DOHH2 (cell line): ENCODE data around the gene RARG.

Experiments used
- H3F3A ChIP-seq: fragments of 200-600 bp; sonication (generic), shearing (Covaris generic); 2 replicates; pipeline ENCODE4 v1.6.0; 2016; ENCODE audit warnings: antibody characterized with exemption, mild to moderate bottlenecking; ENCODE audit not compliant: control insufficient read depth, insufficient read depth
- H3K27ac ChIP-seq: fragments of 200-600 bp; sonication (generic); 2 replicates; pipeline ENCODE4 v1.5.1; 2014; ENCODE audit warnings: low read depth, mild to moderate bottlenecking, low read length, moderate library complexity
- H3K27me3 ChIP-seq: fragments of 200-600 bp; sonication (generic); 2 replicates; pipeline ENCODE4 v1.6.1; 2014; ENCODE audit warnings: mild to moderate bottlenecking, low read length, mixed read lengths; ENCODE audit not compliant: control insufficient read depth
- H3K36me3 ChIP-seq: fragments of 200-600 bp; sonication (generic); 2 replicates; pipeline ENCODE4 v1.6.1; 2014; ENCODE audit warnings: mild to moderate bottlenecking, low read length, moderate library complexity, mixed read lengths; ENCODE audit not compliant: control insufficient read depth
- H3K4me1 ChIP-seq: fragments of 200-600 bp; sonication (generic); 2 replicates; pipeline ENCODE4 v1.6.1; 2014; ENCODE audit warnings: mild to moderate bottlenecking, low read length, mixed read lengths; ENCODE audit not compliant: control insufficient read depth
- H3K4me2 ChIP-seq: fragments of 200-600 bp; sonication (generic); 2 replicates; pipeline ENCODE4 v1.6.0; 2014; ENCODE audit warnings: mild to moderate bottlenecking, low read length, moderate library complexity
- H3K4me3 ChIP-seq: fragments of 200-600 bp; sonication (generic); 2 replicates; pipeline ENCODE4 v1.5.1; 2014; ENCODE audit warnings: mild to moderate bottlenecking, low read length, mixed read lengths
- H3K79me2 ChIP-seq: fragments of 200-600 bp; sonication (generic); 2 replicates; pipeline ENCODE4 v1.6.1; 2014; ENCODE audit warnings: mild to moderate bottlenecking, low read length, mixed read lengths; ENCODE audit not compliant: control insufficient read depth
- H3K9me2 ChIP-seq: fragments of 200-600 bp; sonication (generic); replicated peaks from 2 replicates; pipeline ENCODE4 v1.6.1; 2014; ENCODE audit warnings: mild to moderate bottlenecking, low read length, mixed read lengths; ENCODE audit not compliant: control insufficient read depth
- H3K9me3 ChIP-seq: fragments of 200-600 bp; sonication (generic); 2 replicates; pipeline ENCODE4 v1.6.1; 2014; ENCODE audit warnings: antibody characterized with exemption, low read length, mixed read lengths; ENCODE audit not compliant: control insufficient read depth, insufficient read depth
- H4K20me1 ChIP-seq: fragments of 200-600 bp; sonication (generic); 2 replicates; pipeline ENCODE4 v1.6.0; 2014; ENCODE audit warnings: low read depth, mild to moderate bottlenecking, antibody characterized with exemption, low read length, moderate library complexity; ENCODE audit not compliant: control insufficient read depth, insufficient read depth
- CTCF ChIP-seq: fragments of 200-600 bp; sonication (generic); IDR thresholded peaks from one replicate; pipeline ENCODE4 v1.5.1; 2014; ENCODE audit warnings: antibody characterized with exemption, mild to moderate bottlenecking, low read depth, low read length; ENCODE audit not compliant: poor library complexity, severe bottlenecking
- EZH2phosphoT487 ChIP-seq: fragments of 200-600 bp; sonication (generic); IDR thresholded peaks from 2 replicates; pipeline ENCODE4 v1.6.1; 2017; ENCODE audit warnings: borderline replicate concordance, mild to moderate bottlenecking, antibody characterized with exemption, low read length, moderate library complexity, mixed read lengths

RARG gene

DNA sequence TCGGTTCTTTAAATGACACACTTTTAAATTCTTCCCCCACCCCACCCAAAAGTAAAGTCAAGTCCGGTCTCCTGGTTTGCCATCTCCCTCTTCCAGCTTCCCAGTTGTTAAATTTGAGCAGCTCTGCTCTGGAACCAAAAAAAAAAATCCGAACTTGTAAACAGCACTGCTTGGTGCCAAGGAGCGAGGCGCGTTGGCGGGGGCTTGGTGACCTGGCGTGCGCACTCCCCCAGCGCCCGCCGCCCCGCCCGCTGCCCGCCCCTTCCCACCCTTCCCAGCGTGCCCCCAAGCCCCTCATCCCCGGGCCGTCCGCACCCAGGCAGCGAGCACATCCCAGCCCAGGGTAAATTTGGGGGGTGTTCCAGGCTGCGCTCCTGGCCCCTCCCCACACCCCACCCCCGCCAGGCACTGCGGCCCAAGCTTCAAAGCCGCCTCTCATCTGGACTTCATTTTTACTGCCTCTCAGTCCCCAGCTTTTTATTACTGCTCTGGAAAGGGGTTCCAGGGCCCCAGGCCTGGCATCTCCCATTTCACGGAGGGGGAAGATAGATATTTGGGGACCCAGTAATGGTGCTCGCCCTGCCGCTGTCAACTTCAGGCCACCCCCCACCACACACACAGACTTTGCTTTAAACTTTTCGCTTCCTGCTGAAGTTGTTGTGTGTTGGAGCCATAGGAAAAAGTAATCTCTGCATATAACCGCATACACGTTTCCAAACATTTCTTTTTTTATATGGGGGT lies 13.3 kb downstream of the RARG start:
- no peaks in the 10 kb centered on the region for H3K79me2 ChIP-seq
- no peak for TF ChIP-seq EZH2phosphoT487
- no peak for TF ChIP-seq CTCF
- no peaks in the 10 kb centered on the region for H3K9me3 ChIP-seq
- H3K4me3 ChIP-seq = peak overlapping the region; percentile 87; the same call in 1 of the 2 replicates
- H3K27me3 ChIP-seq = peaks cover 9% of the 10 kb centered on the region
- no peaks in the 10 kb centered on the region for H3K9me2 ChIP-seq
- H4K20me1 ChIP-seq = no peaks in the 10 kb centered on the region
- H3K27ac ChIP-seq = no peak overlapping the region
- peaks cover 58% of the 10 kb centered on the region for H3K4me1 ChIP-seq
- peak overlapping the region; percentile 100; the same call in 1 of the 2 replicates for H3K4me2 ChIP-seq
- H3F3A ChIP-seq = peaks cover 8% of the 10 kb centered on the region
- no peaks in the 10 kb centered on the region for H3K36me3 ChIP-seq

- no peak overlapping the region for H3K4me2 ChIP-seq
- H3K4me3 ChIP-seq = no peak overlapping the region
- no peaks in the 10 kb centered on the region for H3K36me3 ChIP-seq
- TF ChIP-seq CTCF (no peak), EZH2phosphoT487 (no peak)
- no peaks in the 10 kb centered on the region for H3K9me2 ChIP-seq
- peaks cover 60% of the 10 kb centered on the region for H3K4me1 ChIP-seq
- no peak overlapping the region for H3K27ac ChIP-seq
- no peaks in the 10 kb centered on the region for H3K79me2 ChIP-seq
- no peaks in the 10 kb centered on the region for H4K20me1 ChIP-seq
- no peaks in the 10 kb centered on the region for H3K9me3 ChIP-seq
- peaks cover 8% of the 10 kb centered on the region for H3F3A ChIP-seq
- peaks cover 7% of the 10 kb centered on the region for H3K27me3 ChIP-seq
Measured at GRCh38 chr12:53217931-53218307, 14.1 kb downstream of the RARG start.

DNA sequence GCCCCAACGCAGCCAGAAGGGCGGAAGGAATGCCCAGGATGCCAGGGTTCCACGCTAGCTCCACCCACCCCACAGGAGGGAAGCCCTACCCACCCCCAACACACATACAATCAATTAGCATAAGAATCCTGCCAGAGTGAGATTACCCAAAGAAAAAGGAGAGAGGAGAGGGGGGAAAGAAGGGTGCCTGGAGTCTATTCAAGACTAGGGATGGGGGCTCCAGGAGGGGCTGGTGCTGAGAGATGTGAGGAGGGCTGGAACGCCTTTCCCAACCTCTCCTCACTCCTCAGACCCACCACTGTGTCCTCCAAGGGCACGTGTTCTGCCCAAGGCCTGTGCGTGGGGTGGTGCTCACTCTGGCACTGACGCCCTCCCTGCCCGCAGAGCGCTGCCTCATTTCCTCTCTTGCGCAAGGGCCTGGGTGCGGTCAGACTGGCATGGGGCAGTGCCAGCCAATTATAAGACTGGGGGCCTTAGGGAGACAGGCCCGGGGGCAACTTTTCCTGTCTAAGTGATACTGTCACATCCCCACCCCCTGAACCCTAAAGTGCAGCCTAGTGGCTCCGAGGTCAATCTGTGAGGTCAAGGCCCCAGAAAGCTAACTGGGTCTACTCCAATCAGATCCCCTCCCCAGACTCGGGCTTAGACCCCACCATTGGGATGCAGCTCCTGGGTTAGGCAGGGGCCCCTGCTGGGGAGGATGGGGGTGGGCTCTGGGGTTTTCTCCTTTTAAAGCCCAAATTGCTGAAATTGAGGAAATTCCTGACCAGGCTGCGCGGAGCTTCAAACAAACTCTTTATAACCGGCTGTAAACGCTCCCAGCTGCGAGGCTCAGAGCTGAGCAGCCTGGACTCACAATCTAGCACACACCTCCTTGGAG lies 14.7 kb downstream of the RARG start:
- H3K27ac ChIP-seq = no peak overlapping the region
- no peaks in the 10 kb centered on the region for H3K9me2 ChIP-seq
- H4K20me1 ChIP-seq = no peaks in the 10 kb centered on the region
- H3K27me3 ChIP-seq = peaks cover 7% of the 10 kb centered on the region
- H3K4me1 ChIP-seq = peaks cover 54% of the 10 kb centered on the region
- no peaks in the 10 kb centered on the region for H3K9me3 ChIP-seq
- no peaks in the 10 kb centered on the region for H3K36me3 ChIP-seq
- H3K4me2 ChIP-seq = no peak overlapping the region
- H3K4me3 ChIP-seq = no peak overlapping the region
- TF ChIP-seq EZH2phosphoT487 (no peak), CTCF (no peak)
- no peaks in the 10 kb centered on the region for H3K79me2 ChIP-seq
- peaks cover 8% of the 10 kb centered on the region for H3F3A ChIP-seq
